Measurements from ENCODE around the gene METAP1.

METAP1 gene

DNA sequence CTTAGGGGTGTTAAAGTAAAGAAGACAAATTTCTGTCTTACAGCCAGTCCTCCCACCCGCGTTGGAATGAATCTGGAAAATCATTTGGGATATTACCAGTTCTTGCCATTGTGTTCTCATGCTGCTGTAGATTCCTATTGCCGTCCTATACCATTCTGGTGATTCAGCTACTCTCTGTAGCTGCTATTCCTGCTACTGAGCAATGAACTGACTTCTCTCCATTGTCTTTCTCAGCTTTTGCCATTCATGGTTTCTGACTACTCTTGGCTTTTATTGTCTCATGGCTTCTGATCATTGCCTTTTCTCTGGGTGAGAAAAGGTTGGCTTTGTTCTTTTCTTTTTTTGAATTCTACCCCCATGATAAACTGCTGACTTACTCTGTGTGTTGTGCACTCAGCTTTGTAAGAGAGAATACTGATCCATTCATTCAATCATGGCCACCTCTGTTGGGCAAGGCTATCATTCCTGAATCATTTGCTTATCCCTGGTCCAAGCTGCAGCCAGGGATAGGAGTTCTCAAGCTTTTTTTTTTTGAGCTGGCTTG lies 27.7 kb upstream of the METAP1 start:
- no peak overlapping the region for H3K4me3 ChIP-seq (ENCODE audit: severe bottlenecking)
- TF ChIP-seq, protein P1, sequence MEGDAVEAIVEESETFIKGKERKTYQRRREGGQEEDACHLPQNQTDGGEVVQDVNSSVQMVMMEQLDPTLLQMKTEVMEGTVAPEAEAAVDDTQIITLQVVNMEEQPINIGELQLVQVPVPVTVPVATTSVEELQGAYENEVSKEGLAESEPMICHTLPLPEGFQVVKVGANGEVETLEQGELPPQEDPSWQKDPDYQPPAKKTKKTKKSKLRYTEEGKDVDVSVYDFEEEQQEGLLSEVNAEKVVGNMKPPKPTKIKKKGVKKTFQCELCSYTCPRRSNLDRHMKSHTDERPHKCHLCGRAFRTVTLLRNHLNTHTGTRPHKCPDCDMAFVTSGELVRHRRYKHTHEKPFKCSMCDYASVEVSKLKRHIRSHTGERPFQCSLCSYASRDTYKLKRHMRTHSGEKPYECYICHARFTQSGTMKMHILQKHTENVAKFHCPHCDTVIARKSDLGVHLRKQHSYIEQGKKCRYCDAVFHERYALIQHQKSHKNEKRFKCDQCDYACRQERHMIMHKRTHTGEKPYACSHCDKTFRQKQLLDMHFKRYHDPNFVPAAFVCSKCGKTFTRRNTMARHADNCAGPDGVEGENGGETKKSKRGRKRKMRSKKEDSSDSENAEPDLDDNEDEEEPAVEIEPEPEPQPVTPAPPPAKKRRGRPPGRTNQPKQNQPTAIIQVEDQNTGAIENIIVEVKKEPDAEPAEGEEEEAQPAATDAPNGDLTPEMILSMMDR (IDR thresholded peaks at IDR 0.05; ENCODE audit: poor library complexity, severe bottlenecking) = no peak

DNA sequence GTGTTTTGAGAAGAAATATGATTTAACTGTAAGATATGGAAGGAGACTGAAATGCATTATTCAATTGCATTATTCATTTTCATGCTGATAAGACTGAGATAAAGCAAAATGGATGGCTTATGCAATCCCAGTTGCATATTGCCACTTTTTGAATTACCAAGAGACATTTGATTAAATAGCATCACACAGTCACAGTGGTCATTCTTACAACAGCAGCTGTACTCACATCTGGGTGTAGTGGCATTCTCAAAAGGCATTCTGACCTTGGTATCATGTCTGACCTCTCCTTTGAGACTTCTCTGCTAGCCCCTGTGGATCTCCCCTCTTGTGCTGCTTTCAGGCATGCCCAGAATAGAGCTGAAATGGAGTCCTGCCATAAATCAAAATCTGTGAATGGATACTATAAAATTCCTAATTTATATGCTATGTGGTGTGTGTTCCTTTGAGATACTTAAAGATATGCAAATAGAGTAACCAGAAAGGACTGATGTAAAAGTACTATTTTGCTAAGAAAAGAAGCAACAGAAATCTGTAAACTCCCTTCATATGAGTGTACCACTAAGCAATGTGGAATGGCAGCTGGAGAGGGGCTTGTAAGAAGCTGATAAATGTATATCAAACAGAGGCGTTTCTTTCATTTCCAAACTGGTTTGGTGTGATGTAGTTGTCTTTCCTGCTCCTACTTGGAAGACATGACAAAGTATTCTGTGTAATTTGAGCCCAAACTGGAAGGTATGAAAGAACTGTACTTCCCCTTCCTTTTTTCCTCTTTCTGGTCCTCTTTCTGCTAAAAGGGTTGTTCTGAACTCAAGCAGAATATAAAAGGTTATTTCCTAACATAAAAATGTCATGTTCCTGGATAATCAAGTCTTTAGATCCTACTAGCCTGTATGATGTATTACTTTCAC lies 25.4 kb upstream of the METAP1 start:
- TF ChIP-seq, protein P1 (IDR thresholded peaks at IDR 0.05; ENCODE audit: poor library complexity, severe bottlenecking) = no peak
- peak; percentile 38; the same call in 1 of the 3 replicates for ATAC-seq (ENCODE audit: low read depth)
- H3K27me3 ChIP-seq (ENCODE audit: insufficient read depth, poor library complexity, severe bottlenecking) = no peaks in the 10 kb centered on the region
- peaks cover 5% of the 10 kb centered on the region for H3K4me1 ChIP-seq (ENCODE audit: insufficient read depth, poor library complexity, severe bottlenecking)
- no peak overlapping the region for H3K27ac ChIP-seq (ENCODE audit: poor library complexity, severe bottlenecking)
- H3K4me3 ChIP-seq (ENCODE audit: severe bottlenecking) = no peak overlapping the region
- H3K9me3 ChIP-seq (ENCODE audit: severe bottlenecking) = no peaks in the 10 kb centered on the region
- H3K36me3 ChIP-seq (ENCODE audit: low read depth) = no peaks in the 10 kb centered on the region; the same call in 1 of the 2 replicates
- no peak for DNase-seq (ENCODE audit: low spot score)

More for the DNA sequence above, 27.7 kb upstream of the METAP1 start:
- no peak for DNase-seq (ENCODE audit: low spot score)
- Histone ChIP-seq H3K27ac (ENCODE audit: poor library complexity, severe bottlenecking) (no peak overlapping the region), H3K4me1 (ENCODE audit: insufficient read depth, poor library complexity, severe bottlenecking) (peaks cover 26% of the 10 kb centered on the region), H3K9me3 (ENCODE audit: severe bottlenecking) (no peaks in the 10 kb centered on the region), H3K27me3 (ENCODE audit: insufficient read depth, poor library complexity, severe bottlenecking) (no peaks in the 10 kb centered on the region), H3K36me3 (ENCODE audit: low read depth) (no peaks in the 10 kb centered on the region; the same call in 1 of the 2 replicates)
- ATAC-seq (ENCODE audit: low read depth) = no peak

DNA sequence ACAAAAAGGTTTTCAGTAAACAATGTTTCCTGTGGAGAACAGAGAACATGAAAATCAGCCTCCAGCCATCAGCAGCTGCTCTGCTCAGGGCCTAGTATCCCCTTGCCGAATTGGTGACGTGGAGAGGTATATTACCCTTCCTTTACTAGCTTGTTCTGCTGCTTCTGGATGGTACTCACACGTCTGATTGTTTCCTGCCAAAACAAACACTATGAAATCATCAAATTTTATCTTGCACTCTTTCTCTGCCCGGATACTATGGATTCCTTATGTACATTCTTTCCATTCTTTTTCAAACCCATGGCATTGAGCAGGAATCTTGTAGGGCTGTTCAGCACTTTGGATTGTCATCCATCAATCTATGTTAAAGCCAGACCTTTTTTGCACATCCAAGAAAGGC lies 18.8 kb upstream of the METAP1 start:
- Histone ChIP-seq H3K36me3 (ENCODE audit: low read depth) (no peaks in the 10 kb centered on the region), H3K27me3 (ENCODE audit: insufficient read depth, poor library complexity, severe bottlenecking) (no peaks in the 10 kb centered on the region), H3K9me3 (ENCODE audit: severe bottlenecking) (no peaks in the 10 kb centered on the region), H3K27ac (ENCODE audit: poor library complexity, severe bottlenecking) (peak overlapping the region; percentile 31), H3K4me3 (ENCODE audit: severe bottlenecking) (no peak overlapping the region), H3K4me1 (ENCODE audit: insufficient read depth, poor library complexity, severe bottlenecking) (peaks cover 8% of the 10 kb centered on the region)
- no peak for DNase-seq (ENCODE audit: low spot score)
- peak; percentile 92 for ATAC-seq (ENCODE audit: low read depth)
- TF ChIP-seq, protein P1 (IDR thresholded peaks at IDR 0.05; ENCODE audit: poor library complexity, severe bottlenecking) = no peak

DNA sequence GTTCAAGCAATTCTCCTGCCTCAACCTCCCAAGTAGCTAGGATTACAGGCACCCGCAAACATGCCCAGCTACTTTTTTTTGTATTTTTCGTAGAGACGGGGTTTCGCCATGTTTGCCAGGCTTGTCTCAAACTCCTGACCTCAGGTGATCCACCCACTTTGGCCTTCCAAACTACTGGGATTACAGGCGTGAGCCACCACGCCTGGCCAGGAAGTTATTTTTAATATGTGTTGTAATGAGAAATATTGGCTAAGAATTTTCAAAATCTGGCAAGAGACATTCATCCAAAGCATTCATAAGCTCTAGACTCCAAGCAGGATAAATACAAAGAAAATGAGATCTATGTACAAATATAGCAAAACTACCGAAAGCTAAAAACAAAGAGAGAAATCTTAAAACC lies 18.0 kb upstream of the METAP1 start:
- Histone ChIP-seq H3K4me1 (ENCODE audit: insufficient read depth, poor library complexity, severe bottlenecking) (peaks cover 8% of the 10 kb centered on the region), H3K9me3 (ENCODE audit: severe bottlenecking) (no peaks in the 10 kb centered on the region), H3K4me3 (ENCODE audit: severe bottlenecking) (no peak overlapping the region), H3K27ac (ENCODE audit: poor library complexity, severe bottlenecking) (peak overlapping the region; percentile 31), H3K36me3 (ENCODE audit: low read depth) (no peaks in the 10 kb centered on the region), H3K27me3 (ENCODE audit: insufficient read depth, poor library complexity, severe bottlenecking) (no peaks in the 10 kb centered on the region)
- TF ChIP-seq, protein P1 (IDR thresholded peaks at IDR 0.05; ENCODE audit: poor library complexity, severe bottlenecking) = no peak
- DNase-seq (ENCODE audit: low spot score) (no peak), ATAC-seq (ENCODE audit: low read depth) (no peak)

All from RWPE2 (cell line).